ENCODE data around the gene HSPA1L.

- TF ChIP-seq POLR2A (IDR thresholded peaks at IDR 0.05): peak in 1 of 2 donors; percentile 50
- no peak for TF ChIP-seq CTCF (IDR thresholded peaks at IDR 0.05)
These were observed 432 bp downstream of the HSPA1L start for GRCh38 chr6:31814677-31815024.

Measured in lower leg skin (tissue), 3 donors.